Gastroesophageal sphincter (tissue), 3 donors: Measurements from ENCODE around the gene SLC9A3.

Experiments used
- CTCF ChIP-seq, 4 experiments: fragments of 200-600 bp in 2 of 4; fragments of 450-650 bp in 2 of 4; sonication (generic) in 1 of 4; IDR thresholded peaks; one replicate each; pipeline ENCODE4 v1.5.1; 2017 to 2019; ENCODE audit warnings: antibody characterized with exemption in 4 of 4, mild to moderate bottlenecking in 2 of 4, moderate library complexity in 2 of 4
- EP300 ChIP-seq: sonication (generic); formaldehyde crosslinking; IDR thresholded peaks from one replicate; pipeline ENCODE4 v1.6.1; 2017; ENCODE audit warnings: antibody characterized with exemption, mild to moderate bottlenecking
- POLR2A ChIP-seq, 2 donors: fragments of 450-650 bp; IDR thresholded peaks; one replicate each; pipeline ENCODE4 v1.6.1; 2017; ENCODE audit warnings: antibody characterized with exemption in 2 of 2, mild to moderate bottlenecking in 2 of 2, moderate library complexity in 1 of 2
- POLR2AphosphoS5 ChIP-seq: sonication (generic); formaldehyde crosslinking; IDR thresholded peaks from one replicate; pipeline ENCODE4 v1.6.1; 2017; ENCODE audit warnings: antibody characterized with exemption

GRCh38 chr5:543755-544674 lies 19.8 kb upstream of the SLC9A3 start:
- TF ChIP-seq EP300, result no peak
- TF ChIP-seq CTCF (IDR thresholded peaks at IDR 0.05), result no peak
- TF ChIP-seq POLR2A (IDR thresholded peaks at IDR 0.05), result no peak
- TF ChIP-seq POLR2AphosphoS5, result no peak
